H1 (cell line): ENCODE data around the gene SEMA7A. TPM values are rescaled to one million over a fixed set of nuclear protein-coding genes. Genes with fewer than 3 reads are reported as not detected.

Experiments used
- E2F6 ChIP-seq: IDR thresholded peaks from 2 replicates; pipeline ENCODE4 v1.6.1; 2012; ENCODE audit warnings: inconsistent platforms
- KDM5A ChIP-seq: fragments of 200-600 bp; IDR thresholded peaks from 2 replicates; pipeline ENCODE4 v1.7.1; 2012; ENCODE audit warnings: mild to moderate bottlenecking, low read length, inconsistent platforms, mixed read lengths
- polyA plus RNA-seq, 7 experiments: library from polyadenylated mRNA; depleted of rRNA in 3 of 7; stranded (reverse) in 5 of 7; unstranded in 2 of 7; fragments of >200 nt in 5 of 7; fragments of 200-250 nt in 2 of 7; gene quantifications; 1 replicate in 5 of 7; 2 replicates in 1 of 7; 4 replicates in 1 of 7; pipeline versions ENCODE4 v1.2.1 to v1.2.3, GENCODE V29; 2011 to 2013; ENCODE audit warnings: missing spikeins in 2 of 7, mixed read lengths in 2 of 7
- total RNA-seq: library from RNA; stranded (reverse); fragmentation: NEBNext Ultra II Directional; extraction: Animal tissue kit (Norgen Biotek cat#: 25700); gene quantifications from 2 replicates; pipeline ENCODE4 v1.2.1, GENCODE V29; 2021

Gene SEMA7A
- total and polyA plus RNA-seq, 2 of the 8 experiments (the other 6 are each of a cell fraction or from before 2014, with no cell fraction given) = 10.7 to 15.0 TPM

GRCh38 chr15:74387141-74387541 is 46.6 kb downstream of the SEMA7A start (continued):
- TF ChIP-seq KDM5A (no peak), E2F6 (no peak)
